Measurements from ENCODE around the gene SLC25A51.

GRCh38 chr9:37917313-37917731 is 13.4 kb upstream of the SLC25A51 start:
- no peak for TF ChIP-seq POLR2A (IDR thresholded peaks at IDR 0.05; ENCODE audit: low read depth, low read length)
- TF ChIP-seq TAF1 (IDR thresholded peaks at IDR 0.05; ENCODE audit: low read depth, low read length), result no peak

All from GM12891 (cell line).